Stimulated activated naive CD4-positive, alpha-beta T cell treated with Interleukin-2 at 50 U/mL for 16 hours (primary cell): ENCODE measurements around the gene SPATA46.

Experiments
- DNase-seq: peaks from one replicate; lab custom pipeline; 2025; lab: John Stamatoyannopoulos, UW

Gene SPATA46

DNA sequence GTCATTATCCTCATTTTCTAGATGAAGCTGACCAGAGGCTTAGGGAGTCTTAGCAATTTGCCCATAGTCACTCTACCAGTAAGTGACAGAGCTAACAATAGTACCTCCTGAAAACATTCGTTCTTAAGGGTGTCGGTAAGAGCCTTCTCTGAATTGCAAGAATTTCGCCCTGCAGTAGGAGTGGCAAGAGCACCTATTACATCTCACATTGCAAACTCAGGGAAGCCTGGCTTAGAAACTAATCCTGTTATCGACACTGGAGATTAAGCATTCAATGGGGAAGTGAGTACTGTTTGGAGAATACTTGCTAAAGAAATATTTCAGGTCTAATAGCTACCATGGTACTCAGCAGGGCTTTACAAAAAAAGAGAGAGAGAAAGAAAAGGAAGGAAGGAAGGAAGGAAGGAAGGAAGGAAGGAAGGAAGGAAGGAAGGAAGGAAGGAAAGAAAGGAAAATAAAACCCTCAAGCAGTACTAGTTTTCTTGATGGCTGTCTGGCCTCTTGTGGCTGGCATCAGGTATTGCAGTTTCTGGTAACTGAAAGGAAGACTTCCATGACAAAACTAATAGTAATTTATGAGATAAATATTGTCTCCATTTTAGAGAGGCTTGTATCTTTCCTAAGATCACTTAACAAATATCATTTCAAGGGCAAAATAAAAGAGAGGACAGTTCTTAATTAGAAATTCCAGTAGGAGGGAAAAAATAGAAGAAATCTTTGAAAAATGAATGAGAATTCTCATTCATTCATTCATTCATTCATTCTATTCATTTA lies 15.3 kb upstream of the SPATA46 start:
- no peak for DNase-seq

DNA sequence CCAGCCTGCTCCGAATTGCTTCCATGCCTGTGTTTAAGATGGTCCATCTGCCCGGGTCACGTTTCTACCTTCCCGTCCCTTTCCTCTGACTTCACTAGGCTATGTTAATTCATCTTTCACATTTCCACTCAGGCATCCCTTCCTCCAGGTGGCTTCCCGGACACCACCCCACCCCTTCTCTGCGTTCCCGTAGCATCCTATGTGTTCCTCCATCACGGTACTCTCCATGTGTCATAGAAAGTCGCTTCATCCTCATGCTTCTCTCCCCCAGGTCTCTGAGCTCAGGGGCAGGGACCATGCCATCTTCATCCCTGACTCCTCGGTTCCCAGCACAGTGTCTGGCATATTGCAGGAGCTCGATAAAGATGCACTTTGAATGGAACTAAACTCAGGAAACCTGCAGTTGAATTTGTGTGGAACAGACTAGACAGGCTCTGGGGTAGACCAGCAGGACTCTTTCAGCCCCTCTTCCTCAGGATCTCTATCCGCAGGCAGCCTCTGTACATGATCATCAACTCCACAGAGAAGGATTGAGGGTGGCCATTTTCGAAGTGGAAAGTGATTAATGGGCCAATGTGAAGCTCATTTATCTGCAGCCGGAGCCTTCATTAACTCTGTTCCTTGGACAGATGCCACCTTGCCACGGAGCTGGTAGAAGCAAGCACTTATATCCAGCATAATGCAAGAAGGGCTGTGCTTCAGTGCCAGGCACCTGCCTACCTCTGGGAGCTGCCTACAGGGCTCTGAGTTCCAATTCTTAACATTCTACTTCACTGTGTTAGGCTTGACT lies 13.9 kb upstream of the SPATA46 start:
- DNase-seq: no peak

DNA sequence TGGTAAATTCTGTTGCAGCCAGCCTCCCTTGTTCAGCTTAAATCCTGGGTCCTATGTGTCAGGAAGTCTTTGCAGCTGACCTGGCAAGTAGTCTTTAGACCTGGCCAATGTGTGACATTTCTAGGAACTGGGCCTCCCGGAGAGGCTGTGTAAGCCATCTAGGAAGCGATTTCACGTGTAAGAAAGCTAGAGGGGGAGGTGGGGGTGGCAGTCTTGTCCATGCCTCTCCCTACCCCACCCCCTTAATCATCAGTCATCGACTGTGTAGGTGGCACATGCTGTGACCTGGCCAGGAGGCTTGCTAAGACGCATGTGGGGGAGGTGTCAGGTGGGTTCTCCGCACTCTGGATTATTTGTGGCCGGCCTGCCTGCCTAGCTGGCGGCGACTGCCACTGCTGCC lies 13.3 kb upstream of the SPATA46 start:
- DNase-seq: no peak

DNA sequence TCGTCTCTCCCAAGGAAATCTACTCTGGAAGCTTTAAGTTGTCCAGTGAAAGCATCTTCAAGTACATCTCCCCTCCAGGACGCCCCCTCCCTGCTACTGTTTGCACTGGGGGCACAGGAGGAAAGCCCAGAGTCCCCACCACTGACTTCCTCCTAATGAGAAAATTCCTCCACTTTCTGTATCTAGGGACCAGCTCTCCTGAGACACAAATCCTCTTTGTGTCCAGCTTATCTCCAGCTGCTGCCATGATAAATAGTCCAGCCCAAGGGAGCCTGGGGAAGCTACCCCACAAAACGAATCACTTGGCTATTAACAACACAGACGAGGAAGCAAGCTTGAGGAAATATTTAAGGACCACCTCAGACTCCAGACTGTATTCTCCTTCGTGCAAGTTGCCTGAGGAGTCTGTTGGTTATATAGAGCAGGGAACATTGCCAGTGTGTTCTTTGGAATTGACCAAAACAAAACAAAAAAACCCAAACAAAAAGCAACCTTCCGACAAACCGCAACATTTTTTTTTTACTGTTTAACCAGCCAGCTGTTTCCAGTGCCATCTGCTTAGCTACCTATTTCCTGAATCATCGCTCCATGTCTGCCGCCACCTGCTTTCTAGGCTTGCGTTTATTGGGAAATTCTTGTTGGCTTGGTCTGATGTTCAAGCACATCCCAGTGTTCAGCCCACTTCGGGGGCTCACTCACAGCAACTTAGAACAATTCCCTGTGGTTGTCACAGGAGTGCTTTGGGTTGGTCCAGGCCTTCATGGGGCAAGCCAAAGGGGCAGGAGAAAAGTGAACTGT lies 12.6 kb upstream of the SPATA46 start:
- DNase-seq: no peak

DNA sequence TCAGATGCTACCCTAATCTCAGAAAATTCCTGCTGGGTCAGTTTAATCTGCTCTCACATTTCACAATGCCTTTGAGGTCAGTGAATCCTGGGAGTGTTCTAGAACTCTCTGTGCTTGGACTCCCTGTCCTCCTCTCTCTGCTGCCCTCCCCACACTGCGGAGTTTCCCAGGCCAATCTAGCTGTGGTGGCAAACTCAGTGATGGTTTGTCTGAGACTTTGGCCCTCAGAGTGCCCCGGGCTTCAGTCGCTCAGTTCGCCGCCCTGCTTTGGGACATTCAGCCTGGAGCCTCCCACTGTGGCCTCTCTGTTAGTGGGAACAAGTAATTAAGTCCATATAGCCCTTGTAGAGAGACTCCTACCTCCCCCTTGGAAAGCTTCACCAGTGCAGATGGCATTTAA lies 12.0 kb upstream of the SPATA46 start:
- no peak for DNase-seq

DNA sequence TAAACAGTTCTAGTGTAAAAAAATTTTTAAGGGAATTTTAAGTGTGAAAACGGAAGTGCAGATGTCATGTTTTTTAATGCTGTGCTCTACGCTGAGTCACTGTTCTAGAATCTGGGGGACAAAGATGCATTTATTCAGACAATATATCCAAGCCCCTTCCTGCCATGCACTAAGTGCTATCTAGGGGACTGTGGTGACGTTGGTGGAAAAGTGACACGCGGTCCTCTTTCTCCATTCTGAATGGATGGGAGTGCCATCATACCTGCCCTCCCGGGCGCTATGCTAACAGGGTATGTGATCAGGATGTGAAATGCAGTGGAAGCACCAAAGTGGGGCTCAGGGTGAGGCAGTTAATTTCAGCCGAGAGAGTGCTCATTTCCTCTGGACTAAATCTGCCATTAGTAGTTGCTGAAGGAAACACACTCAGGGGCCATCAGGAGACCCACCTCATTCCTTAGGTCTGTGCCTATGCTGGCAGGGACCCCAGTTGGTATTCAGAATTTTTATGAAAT lies 11.5 kb upstream of the SPATA46 start:
- no peak for DNase-seq

DNA sequence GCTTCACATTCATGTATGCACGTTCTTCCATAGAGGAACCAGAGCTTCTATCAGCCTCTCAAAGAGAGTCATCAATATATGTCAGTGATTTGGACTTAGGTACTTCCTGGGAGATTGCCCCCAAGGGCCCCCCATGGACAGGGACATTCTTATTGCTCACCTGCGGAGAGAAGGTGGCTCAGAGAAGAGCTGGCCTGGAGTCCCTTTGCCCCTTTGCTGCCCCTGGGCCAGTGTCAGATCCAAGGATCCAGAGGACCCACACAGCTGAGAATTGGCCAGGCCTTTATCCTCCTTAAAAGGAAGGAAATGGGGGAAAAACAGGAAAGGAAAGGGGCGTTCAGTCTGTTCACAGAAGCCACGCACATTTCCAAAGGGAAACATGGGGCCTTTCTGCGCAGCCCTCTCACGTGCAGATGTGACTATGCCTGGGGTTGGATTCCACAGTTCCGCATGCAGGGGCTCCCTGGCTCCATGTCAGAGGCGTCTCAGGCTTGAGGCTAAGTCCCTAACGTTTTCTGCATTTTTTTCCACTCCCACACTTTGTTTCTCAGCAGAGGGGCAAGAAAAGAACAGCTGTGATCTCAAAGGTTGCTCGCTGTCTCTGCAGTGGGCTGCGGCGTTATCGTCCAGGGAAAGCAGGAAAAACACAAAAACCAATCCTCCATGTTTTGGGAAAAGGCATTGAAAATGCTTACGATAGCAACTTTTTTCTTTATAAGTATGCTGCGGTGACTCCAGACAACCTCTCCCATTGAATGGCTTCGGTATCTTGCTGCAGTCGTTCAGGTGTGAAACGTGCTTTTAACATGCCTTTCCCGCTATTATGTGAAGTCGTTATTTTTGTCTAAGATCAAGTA lies 10.8 kb upstream of the SPATA46 start:
- DNase-seq: no peak

DNA sequence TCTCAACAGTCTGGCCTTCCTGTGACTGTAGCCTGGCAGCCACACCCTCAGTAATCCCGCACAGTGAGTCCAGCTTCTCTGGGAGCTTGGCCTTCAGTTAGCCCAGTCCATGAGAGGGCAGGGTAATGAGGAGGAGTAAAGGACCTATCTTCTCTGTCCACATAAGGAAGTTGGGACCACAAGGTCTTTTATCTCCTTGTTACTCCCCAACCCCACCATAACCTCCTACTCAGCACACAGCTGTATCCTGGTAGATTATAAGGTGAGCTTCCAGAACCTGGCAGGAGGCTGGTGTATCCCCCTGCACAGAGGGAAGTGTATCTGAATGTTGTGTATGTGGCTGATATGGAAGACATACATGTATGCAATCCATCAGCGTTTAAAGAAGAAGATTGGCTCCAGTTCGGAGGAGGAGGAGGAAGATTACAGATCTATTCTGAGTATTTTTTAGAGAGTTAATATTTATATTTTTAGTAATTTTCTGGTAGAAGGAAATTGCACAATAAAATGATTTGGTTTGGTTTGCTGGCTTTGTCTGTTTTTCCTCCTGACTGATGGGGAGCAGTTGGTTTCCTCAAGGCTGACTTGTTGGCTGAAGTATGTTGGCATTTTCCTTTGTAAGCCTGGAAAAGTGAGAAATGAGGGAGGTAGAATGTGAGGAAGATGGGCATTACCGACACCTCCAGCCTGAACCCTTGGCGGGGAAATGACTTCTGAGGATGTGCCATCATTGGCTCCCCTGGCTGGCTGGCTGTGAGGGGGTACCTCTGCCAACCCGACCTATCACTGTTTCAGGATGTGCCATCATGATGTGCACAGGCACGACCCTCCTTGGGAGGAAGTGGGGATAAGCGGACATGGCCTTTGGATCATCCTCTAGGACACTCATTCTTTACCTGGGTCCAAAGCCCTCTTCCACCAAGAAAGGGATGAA lies 9.9 kb upstream of the SPATA46 start:
- DNase-seq: no peak

DNA sequence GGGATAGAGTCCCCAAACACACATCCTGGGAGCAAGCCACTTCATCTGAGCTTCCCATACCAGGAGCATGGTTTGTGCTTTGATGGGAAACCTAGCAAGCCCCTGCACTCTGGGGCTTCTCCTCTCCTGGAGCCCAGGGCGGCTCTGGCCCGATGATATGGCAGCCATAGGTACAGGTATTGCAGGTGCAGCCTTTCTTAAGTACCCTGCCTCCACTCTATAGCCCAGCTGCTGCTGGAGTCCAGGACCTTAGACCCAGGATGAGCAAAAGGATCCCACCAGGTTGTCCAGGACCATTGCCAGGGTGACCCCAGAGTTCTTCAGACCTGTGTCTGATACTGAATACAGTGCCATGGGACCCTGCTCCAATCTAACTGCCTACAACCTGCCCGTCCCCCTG lies 9.0 kb upstream of the SPATA46 start:
- no peak for DNase-seq

DNA sequence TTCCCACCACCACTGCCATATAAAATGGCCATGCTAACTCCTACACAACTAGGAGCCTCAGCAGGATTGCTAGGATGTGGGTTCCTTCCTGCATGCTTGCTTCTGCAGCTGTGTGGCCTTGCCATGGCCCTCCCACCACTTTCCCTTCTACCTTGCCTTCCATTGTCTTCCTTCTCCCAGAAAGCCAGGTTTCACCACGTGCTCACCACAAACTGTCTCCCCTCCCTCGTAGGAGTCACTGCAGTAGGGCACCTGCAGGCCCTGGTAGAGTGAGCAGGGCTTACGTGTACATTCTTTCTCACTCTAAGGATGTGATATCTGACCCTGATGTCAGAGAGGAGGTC lies 8.6 kb upstream of the SPATA46 start:
- no peak for DNase-seq

DNA sequence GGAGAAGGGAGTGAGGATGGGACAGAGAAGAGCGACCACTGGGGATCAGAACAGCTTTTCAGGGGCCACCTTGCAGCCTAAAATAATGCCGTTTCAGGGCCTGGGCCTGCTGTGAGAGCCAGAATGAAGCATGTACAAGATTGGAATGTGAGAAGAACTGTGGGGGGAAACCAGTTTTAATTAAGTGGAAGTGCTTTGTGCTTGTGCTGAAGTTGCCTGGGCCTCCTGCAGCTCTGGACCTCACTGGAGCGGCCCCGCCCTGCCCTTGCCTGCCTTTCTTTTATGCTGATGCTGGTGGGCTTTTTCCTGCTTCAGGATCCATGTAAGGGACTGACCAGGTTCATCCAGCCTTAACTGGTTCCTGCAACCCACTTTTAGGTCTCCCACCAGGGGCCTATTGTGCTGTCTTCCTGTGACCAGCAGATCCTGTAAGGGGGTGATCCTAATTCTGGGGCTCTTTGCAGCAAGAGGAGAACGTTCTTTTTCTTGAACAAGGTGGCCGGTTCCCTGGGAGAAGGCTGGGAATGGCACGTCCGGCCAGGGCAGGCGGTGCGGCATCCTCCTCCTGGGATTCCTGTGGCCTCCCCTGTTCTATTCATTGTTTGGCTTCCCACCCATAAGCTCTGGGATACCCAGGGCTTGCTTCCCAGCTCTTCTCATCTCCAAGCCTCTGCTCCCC lies 8.1 kb upstream of the SPATA46 start:
- no peak for DNase-seq

DNA sequence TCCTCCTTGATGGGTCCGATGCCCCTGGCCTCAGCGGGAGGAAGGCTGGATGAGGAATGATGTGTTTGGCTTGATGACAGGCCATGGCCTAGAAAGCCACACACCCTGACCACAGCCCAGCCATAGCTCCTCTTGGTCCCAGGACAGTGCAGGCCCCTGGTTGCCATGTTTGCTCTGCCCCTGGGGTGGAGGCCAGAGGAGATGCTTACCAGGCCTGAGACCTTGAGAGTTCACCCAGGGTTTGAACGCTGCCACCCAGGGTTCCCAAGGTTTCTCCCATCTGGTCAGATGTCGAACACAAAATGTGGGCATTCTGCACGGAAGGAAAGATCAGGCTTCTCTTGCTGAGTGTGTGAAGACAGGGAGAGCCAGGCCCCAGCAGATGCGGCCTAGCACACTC lies 7.5 kb upstream of the SPATA46 start:
- no peak for DNase-seq

DNA sequence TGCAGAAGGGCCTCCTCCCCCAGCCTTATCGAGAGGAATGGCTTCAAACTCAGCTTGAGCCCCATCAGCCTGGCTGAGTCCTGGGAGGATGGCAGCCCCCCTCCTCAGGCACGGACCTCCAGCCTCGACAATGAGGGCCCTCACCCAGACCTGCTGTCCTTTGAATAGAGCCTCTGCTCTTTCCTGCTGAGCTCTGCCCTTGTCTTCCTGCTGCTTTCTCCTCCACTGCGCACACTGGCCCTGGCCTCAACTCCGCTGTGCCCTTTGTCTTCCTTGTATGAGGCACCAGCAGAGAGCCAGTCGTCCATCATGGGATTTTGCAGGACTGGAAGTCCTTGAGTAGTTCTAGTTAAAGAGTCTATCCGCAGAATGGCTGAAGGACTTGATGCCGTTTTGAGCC lies 6.9 kb upstream of the SPATA46 start:
- no peak for DNase-seq

DNA sequence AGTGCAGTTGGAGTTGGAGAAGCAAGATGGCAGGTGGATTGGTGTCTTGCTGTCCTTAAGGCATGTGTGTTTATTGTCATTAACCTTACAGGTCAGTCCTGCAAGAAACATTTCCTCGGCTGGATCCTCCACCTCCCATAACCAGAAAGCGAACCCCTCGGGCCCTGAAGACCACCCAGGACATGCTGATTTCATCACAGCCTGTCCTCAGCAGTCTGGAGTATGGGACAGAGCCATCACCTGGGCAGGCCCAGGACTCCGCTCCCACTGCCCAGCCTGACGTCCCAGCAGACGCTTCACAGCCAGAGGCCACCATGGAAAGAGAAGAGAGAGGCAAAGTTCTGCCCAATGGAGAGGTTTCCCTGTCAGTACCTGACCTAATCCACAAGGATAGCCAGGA lies 6.4 kb upstream of the SPATA46 start:
- no peak for DNase-seq

DNA sequence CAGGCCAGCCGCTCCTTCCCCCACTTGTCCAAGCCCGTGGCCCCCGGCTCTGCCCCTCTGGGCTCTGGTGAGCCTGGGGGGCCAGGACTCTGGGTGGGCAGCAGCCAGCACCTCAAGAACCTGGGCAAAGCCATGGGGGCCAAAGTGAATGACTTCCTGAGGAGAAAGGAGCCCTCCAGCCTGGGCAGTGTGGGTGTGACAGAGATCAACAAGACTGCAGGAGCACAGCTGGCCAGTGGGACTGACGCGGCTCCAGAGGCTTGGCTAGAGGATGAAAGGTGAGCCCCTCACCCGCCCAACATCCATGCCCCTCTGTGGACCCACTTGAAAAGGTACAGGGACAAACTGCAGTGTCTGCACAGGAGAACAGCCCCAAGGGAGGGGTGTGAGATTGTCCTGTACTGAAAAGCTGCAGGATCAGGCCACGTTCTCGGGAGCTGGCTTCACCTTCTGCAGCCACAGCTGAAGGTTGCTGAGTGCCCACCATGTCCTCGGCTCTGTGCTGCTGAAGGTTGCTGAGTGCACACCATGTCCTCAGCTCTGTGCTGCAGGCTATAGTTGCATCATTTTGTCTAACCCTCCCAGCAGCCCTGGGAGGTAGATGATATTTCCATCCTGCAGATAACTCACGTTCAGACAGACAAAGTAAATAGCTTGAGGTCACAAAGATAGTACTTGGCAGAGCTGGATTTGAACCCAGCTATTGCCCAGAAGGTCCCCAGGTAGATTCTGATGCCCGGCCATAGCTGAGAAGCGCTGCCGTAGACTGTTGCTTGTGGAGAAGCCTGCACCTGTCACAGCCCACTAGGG lies 5.5 kb upstream of the SPATA46 start:
- DNase-seq: no peak

DNA sequence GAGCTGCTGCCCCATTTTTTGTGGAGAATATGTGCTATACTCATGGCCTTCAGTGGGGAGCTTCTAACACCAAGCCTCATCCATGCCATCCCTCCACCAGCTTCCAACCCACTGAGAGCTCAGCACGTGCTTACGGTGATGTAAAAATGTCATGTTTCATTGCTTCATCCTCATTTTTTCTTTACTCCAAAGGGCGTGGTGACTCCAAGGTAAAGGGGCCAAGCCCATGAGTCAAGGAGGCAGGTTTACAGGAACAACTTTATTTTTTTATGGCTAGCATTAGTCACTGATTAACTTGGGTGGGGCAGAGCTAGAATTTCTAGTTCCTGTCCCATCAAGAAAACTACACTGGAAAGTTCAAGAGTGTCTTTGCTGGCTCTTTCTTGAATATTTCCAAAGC lies 4.7 kb upstream of the SPATA46 start, which contains the start of gene C1orf226:
Gene C1orf226 (plus strand): TSS at position 346 of the 400 bp plus-strand sequence. CDS start 174 bp downstream, outside the sequence.
- DNase-seq: no peak

DNA sequence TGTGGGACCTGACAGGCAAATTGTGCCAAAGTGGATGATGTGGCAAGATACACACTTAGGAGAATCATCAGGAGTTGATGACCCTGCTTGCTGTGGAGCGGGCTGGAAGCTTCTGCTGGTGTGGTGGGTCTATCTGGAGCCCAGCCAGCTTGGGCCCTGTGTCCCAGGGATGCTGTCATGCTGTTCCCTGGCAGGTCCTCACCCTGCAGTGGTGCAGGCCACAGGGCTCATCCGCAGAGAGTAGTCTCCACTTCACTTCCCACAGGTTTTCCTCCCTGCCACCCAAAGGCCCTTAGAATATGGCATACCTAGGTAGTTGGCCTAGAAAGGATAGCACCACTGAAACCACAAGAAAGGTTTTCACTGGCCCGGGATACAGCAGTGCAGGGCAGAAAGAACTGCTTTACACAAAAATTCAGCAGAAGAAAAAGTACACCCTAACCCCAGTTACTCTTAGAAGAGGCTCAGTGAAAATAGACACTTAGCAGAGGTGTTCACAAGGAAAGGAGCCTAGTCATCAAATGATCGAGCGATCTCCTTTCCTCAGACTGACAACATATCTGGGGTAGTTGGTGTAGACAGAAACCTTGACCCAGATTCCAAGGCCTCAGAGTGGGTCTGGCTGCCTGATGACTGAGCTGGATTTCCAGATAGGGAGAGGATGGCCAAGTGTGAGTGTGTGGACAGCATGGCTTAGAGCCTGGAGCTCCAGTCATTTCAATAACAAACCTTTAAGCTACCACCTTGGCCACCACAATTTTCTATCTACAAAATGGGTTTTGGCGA lies 3.6 kb upstream of the SPATA46 start:
- DNase-seq: no peak

DNA sequence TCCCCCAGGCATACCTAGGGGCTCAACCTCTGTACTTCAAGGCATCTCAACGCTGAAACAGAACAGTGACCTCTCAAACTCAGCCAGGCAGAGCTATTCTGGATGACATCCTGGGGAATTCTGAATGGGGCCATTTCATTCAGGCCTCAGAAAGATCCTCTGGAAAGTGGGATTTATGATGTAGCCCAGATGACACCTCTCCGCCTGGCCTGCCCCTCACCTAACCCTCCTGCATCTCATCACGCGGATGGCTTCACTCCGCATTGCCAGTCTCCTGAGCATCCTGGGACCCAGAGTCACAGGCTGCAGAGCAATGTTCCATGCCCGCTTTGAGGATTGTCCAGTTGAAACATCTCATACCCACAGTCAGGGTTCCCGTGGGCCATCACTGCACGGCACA lies 1.2 kb downstream of the SPATA46 start:
- no peak for DNase-seq
